Globus pallidus (tissue), 1 donor: Measurements from ENCODE around the gene IL20RA.
"Not testable (repeated sequence)": the region's sequence is repeated elsewhere in the genome, so short reads cannot be mapped to it uniquely, and the experiment has no call there.

Source experiments
- DNase-seq: peaks from one replicate; pipeline ENCODE4 v3.0.0-alpha.2; 2015; ENCODE audit warnings: low spot score

The IL20RA gene

GRCh38 chr6:137008204-137008603 is 36.6 kb downstream of the IL20RA start:
- no peak for DNase-seq

DNA sequence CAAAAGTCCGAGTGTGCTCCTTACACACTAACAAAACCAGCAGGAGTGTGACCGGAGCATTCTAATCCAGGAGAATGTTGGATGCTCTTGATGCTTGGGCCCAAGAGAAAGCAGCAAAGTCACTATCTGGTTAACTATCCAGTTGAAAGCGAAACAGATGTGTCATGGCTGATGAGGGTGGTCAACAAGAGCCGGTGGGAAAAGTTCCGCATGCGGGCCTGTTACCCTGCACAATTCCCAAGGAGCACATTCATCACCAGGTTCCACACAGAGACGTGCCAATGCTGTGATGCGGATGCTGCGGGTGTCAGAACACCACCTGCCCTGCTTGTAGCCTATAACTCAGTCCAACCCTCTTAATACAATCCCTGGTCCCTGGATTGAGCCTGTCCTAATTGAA is 38.7 kb downstream of the IL20RA start:
- no peak for DNase-seq

DNA sequence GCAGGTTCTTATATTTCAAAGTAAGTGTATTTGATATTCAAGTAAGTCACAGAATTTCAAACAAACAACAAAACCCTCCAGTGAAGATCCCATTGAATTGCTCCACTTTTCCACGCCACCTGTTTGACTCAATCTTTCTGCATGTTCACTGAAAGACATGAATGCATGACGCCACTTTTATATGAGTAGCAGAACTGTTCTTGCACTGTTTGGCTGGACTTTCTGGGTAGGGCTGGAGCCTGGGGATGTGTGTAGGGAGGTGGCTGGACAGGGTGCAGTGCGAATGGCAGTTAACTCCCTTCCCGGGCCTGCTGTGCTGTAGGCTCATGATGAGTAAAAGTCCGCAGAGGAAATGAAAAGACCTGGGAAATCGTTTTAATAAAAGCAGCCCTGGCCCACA is 39.7 kb downstream of the IL20RA start:
- DNase-seq = no peak

GRCh38 chr6:137002505-137002904 is 42.3 kb downstream of the IL20RA start:
- no peak for DNase-seq

GRCh38 chr6:137001977-137002302 is 42.8 kb downstream of the IL20RA start:
- no peak for DNase-seq

GRCh38 chr6:137001299-137001976 is 43.3 kb downstream of the IL20RA start:
- DNase-seq = no peak

GRCh38 chr6:137000825-137001224 is 43.9 kb downstream of the IL20RA start:
- no peak for DNase-seq

GRCh38 chr6:136995521-136995920 is 49.2 kb downstream of the IL20RA start:
- no peak for DNase-seq

- DNase-seq = no peak
Measured at GRCh38 chr6:136994782-136995181, 50.0 kb downstream of the IL20RA start.

DNA sequence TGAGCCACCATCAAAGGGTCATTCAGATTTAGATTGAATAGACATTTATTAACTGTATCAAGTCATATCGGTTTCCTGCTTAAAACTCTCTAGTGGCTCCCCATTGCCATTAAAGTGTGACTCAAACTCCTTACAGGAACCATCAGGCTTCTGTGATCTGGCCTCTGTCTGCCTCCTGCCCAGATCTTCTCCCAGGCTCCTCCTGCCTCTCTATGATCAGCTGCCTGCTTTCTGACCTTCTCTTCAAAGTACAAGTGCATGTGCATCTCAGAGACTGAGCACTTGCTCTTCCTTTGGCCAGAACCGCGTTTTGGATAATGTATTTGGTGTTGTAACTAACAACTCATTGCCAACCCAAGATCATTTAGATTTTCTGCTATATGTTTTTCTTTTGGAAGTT is 52.7 kb downstream of the IL20RA start:
- no peak for DNase-seq

DNA sequence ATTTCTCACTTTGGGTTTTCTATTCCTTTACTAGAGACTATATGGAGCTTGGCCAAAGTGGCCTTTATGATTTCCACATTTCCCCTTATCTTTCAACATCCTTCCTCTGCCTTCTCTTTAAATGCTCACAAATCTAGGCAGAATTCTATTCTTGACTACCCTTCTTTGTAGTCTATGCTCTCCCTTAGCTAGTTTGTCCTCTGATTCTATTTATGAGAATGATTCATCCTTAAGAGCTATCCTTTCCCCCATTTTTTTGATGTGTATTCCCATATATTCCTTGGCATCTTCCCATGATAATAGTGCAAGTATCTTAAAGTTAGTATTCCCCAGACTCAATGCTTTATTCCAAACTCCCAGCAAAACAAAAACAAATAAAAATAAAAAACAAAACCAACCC is 53.1 kb downstream of the IL20RA start:
- DNase-seq = no peak

- no peak for DNase-seq
Measured at GRCh38 chr6:136990754-136991153, 54.0 kb downstream of the IL20RA start.

DNA sequence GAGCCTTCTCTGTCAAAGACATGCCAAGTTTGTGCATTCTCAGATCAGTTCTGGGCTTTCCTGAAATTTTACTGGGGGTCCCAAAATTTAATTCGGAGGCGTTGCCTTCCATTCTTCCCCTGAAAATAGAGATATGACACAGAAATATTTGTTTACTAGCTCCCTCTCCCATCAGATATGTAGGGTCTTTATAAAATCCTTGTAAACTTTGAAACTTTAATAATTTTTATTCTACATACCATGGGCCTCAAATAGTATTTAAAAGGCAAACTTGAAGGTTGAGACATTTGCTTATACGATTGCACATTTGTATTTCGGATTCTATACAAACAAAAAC is 54.6 kb downstream of the IL20RA start:
- DNase-seq = no peak

DNA sequence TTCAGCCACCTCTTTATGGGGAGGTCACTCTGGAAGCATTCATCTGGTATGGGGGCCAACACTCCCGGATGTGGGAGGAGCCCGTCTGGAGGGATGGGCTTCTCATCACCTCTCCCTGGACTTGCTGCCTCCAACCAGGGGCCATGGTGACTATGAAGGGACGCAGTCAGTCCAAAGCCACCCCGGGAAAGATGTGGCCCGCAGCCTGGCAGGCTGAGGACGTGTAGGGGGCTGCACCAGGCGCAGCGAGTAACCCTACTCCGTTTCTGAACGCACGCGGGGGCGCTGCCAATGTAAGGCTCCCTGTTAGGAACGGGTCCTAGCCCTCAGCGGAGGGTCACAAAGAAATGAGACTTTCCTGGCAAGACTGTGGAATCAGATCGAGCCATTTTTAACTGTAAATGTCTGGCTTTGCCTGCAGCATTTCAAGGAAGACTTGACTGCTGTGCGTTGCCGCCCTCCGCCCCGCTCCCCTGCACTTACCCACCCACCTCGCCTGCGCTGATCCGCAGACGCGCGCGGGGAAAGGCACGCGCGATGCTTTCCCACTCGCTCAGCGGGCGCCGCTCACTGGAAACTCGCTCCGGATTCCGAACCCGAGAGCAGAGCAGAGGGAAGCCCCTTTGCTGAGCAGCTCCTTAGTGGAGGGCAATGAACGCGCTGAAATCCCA is 55.1 kb downstream of the IL20RA start:
- no peak for DNase-seq

GRCh38 chr6:136987526-136987925 is 57.2 kb downstream of the IL20RA start:
- DNase-seq = no peak

DNA sequence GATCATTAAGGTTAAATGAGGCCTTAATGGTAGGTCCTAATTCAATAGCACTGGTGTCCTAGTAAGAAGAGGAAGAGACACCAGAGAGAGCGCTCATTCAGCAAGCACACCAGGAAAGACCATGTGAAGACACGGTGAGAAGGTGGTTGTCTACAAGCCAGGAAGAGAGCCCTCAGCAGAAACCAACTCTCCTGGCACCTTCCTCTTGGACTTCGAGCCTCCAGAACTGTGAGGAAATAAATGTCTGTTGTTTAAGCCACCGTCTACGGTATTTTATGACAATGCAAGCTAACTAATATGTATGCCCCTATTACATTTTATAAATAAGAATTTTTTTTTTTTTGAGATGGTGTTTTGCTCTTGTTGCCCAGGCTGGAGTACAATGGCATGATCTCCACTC is 59.3 kb downstream of the IL20RA start:
- no peak for DNase-seq

- no peak for DNase-seq
Measured at GRCh38 chr6:136984578-136984977, 60.2 kb downstream of the IL20RA start.

DNA sequence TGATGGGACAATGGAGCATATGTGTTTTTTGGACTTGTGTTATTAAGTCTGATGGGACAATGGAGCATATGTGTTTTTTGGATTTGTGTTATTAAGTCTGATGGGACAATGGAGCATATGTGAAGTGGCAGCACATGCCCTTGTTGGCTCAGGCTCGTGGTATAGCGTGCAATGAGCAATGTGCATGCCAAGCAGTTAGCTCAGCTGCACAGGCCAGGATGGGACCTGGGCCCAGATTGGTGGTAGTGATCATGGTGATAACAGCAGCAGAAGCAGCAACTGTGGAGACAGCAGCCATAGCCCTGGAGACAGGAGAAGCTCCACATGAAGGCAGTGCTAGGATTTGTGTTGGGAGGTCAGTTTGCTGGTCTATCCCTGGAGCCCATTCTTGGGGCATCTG is 61.1 kb downstream of the IL20RA start:
- DNase-seq = no peak

DNA sequence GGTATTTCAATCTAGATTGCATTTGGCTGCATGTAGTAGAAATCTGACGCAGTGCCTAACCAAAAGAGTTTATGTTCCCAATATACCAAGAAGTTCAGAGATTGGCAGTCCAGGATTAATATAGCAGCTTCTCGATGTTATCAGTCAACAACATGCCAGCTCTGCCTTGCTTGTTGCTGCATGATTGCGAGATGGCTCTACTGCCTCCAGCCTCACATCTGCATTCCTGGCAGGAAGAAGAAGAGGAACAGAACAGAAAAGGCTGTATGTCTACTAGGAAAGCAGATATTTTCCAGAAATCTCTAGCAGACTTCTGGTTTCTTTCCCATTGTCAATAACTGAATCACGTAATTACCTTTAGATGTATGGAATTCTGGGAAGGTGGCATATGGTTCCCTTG is 61.8 kb downstream of the IL20RA start:
- DNase-seq = no peak

DNA sequence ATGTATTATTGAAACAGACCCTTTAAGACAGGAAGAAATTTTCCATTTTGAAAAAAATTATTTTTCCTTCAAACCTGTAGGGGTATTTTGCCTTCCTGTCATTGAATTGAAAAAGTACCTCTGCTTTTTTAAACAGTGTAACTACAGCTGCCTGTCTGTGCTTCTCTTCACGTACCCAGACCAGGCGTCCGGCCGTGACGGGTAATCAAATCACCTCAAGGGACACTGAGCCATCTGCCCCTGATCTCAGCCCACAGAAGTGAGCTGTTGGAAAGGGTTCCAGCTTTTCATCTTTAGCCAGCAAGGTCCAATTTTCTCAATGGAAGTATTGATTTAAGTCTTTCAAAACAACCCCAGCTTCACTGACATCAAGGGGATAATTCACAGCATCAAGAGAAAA is 64.7 kb downstream of the IL20RA start:
- DNase-seq = no peak

DNA sequence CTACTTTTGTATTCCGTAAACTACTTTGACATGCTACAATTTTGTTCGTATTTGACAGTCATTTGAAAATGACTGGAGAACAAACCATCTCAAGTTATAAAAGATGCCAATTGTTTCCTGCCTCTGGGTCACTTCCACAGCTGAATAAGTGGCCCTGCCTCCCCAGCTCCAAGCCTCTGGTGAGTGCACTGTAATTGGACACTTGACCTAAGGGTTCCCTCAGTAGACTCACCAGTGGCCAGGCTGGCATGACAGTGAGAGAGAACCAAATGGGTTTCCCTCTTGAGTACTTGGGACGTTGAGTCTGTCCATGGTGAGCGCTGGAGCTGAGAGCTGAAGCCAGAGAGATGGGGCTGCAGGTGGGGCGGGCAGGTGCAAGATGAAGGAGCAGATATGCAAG is 65.6 kb downstream of the IL20RA start:
- DNase-seq = no peak

DNA sequence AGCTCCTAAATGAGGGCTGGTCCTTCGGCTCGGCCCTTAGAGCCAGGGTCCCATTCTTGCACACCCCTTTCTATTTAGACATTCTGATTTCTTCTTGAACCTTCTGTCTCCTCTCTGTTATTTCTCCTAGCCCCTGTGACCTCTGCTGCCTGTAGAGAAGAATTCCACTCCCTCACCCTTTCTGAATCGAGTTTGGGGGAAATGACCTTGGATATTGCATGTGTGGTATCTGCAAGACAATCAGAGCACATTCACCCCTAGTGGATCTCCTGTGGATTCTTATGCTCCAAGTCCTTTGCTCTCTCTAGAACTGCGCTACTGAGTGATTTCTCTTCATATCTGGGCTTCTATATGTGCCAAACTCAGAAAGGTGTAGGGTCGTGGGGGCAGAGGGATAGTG is 67.7 kb downstream of the IL20RA start:
- DNase-seq = no peak

GRCh38 chr6:136975089-136975715 is 69.6 kb downstream of the IL20RA start:
- DNase-seq = no peak

DNA sequence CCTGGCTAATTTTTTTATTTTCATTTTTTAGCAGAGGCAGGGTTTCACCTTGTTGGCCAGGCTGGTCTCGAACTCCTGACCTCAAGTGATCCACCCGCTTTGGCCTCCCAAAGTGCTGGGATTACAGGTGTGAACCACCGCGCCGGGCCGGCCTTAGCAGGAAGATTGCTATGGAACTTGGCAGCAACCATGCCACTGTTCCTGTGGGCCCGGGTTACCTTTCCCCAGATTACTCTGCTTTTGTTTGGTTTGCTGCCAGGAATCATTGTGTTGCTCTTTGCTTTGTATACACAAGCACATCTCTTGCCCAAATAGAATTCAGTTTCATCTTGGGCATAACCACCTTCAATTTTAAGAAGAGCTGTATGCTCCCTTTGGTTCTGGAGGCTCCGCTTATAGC is 71.0 kb downstream of the IL20RA start:
- DNase-seq = not testable (repeated sequence)
